ENCODE measurements around the gene ADAMTS5. TPM values are rescaled to one million over a fixed set of nuclear protein-coding genes. Genes with fewer than 3 reads are reported as not detected.

ADAMTS5 gene
- total RNA-seq, 1 donor from 2014 or later, result 20.4 TPM

DNA sequence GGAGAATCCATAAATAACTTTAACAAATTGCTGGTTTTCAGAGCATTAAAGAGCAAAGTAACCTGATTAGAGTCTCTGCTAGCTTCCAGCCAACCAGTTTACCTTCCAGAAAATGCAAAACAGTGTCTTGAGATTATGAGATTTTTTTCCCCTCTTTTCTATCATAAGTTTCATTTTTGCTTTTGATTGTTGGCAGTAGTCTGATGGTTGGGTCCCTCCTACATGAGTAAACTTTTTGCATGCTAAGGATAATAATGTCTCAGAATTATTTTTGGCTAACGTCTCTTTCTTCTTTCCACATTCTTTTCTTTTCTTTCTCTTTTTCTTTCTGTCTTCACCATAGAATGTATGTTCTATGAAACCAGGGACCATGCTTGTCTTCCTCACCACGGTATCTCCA is 6.3 kb upstream of the ADAMTS5 start:
- H3K4me3 ChIP-seq, result no peak overlapping the region
- H3K27me3 ChIP-seq, result no peaks in the 10 kb centered on the region
- H3K4me1 ChIP-seq, result no peaks in the 10 kb centered on the region
- intact Hi-C loops (cut with DNase I), result no loop called here
- H3K36me3 ChIP-seq, result no peaks in the 10 kb centered on the region
- DNase-seq (ENCODE audit: extremely low spot score in 2 of 2), result no peak
- TF ChIP-seq POLR2AphosphoS5 (IDR thresholded peaks at IDR 0.05; ENCODE audit: insufficient read depth in 1 of 2, low read depth in 1 of 2) (no peak), POLR2A (IDR thresholded peaks at IDR 0.05) (no peak)
- TF ChIP-seq, protein P1, sequence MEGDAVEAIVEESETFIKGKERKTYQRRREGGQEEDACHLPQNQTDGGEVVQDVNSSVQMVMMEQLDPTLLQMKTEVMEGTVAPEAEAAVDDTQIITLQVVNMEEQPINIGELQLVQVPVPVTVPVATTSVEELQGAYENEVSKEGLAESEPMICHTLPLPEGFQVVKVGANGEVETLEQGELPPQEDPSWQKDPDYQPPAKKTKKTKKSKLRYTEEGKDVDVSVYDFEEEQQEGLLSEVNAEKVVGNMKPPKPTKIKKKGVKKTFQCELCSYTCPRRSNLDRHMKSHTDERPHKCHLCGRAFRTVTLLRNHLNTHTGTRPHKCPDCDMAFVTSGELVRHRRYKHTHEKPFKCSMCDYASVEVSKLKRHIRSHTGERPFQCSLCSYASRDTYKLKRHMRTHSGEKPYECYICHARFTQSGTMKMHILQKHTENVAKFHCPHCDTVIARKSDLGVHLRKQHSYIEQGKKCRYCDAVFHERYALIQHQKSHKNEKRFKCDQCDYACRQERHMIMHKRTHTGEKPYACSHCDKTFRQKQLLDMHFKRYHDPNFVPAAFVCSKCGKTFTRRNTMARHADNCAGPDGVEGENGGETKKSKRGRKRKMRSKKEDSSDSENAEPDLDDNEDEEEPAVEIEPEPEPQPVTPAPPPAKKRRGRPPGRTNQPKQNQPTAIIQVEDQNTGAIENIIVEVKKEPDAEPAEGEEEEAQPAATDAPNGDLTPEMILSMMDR (IDR thresholded peaks at IDR 0.05), result no peak
- H3K27ac ChIP-seq, result no peak overlapping the region
- no peaks in the 10 kb centered on the region for H3K9me3 ChIP-seq

DNA sequence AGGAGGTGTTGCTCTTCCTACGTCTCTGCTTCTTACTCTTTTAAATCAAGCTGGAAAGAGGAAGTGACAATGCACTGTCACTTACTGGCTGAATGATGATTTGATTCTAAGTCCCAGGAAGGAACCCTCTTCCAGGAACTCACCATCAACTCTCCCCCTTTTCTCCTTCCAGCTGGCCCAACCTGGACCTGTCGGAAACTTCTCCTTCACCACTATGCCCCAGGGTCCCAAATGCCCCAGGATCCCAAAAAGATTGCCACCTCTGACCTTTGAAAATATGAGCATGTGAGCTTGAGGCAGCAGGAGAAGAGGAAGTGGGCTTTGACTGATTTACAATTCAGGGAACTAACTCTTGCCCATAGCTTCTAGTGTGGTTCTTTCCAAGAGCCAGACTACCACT is 5.3 kb upstream of the ADAMTS5 start:
- no peak for TF ChIP-seq POLR2A (IDR thresholded peaks at IDR 0.05)
- no peak for TF ChIP-seq POLR2AphosphoS5 (IDR thresholded peaks at IDR 0.05; ENCODE audit: insufficient read depth in 1 of 2, low read depth in 1 of 2)
- TF ChIP-seq, protein P1 (IDR thresholded peaks at IDR 0.05), result no peak
- intact Hi-C loops (cut with DNase I), result no loop called here
- H3K4me3 ChIP-seq, result no peak overlapping the region
- DNase-seq (ENCODE audit: extremely low spot score in 2 of 2), result no peak
- H3K27ac ChIP-seq, result no peak overlapping the region
- no peaks in the 10 kb centered on the region for H3K36me3 ChIP-seq
- H3K27me3 ChIP-seq, result no peaks in the 10 kb centered on the region
- H3K9me3 ChIP-seq, result no peaks in the 10 kb centered on the region
- H3K4me1 ChIP-seq, result peaks cover 4% of the 10 kb centered on the region

DNA sequence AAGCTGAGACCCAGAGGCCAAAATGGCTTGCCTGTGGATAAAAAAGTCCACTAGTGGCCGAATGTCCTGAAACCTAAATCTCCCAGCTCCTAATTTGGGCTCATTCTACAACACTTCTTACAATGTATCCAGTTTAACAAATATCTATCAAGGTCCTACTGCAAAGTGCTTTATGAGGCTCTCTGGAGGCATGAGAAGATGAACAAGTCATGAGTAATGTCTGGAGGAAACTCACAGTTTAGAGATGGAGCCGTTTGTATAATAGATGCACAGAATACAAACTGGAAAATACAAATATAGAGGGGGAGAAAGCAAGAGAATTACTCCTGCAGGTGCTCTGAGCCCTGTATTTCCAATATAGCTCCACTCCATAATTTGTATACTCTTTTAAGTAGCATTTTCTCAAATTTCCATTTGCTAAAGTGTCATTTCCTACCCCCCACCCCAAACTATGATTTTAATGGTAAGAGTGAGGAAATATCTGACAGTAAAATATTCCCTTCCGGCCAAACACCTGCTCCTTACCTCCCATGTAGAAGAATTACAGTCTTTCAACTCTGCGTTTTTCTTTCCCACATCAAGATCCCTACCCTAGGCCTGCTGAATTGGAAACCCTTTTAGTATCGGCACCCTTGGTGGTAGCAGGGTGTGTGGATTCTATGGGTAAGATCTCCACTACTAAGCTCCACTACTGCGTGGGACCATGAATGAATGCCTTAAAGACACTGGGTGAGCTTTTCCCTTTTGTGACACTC is 3.3 kb upstream of the ADAMTS5 start:
- intact Hi-C loops (cut with DNase I), result loop anchor here (5.0 kb wide), 1 partner anchor 1467 kb away; no protein-coding TSS in a partner anchor

DNA sequence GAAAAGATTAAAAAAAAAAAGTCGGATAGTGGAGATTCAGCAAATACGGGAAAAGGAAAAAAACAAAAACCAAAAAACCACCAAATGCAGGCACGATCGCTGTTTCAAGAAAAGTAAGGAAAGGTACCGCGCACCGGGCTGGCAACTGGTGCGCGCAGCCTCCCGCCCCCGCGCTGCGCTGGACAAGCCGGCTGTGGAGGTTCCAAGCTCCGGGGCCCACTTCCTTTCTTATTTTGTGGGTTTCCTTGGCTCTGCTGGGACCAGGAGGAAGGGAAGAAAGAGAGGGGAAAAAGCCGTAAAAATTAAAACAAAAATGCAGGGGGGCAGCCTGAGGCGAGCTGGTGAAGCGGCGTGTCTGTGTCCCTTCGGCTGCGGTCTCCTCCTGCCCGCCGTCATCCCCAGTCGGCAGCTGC is 233 bp downstream of the ADAMTS5 start:
- H3K4me3 ChIP-seq, result peak overlapping the region; percentile 64 to 65
- H3K9me3 ChIP-seq, result no peaks in the 10 kb centered on the region
- H3K4me1 ChIP-seq, result peaks cover 12% of the 10 kb centered on the region
- intact Hi-C loops (cut with DNase I), result loop anchor here (5.0 kb wide), 1 partner anchor 1471 kb away; no protein-coding TSS in a partner anchor
- TF ChIP-seq POLR2A (IDR thresholded peaks at IDR 0.05) (no peak), POLR2AphosphoS5 (IDR thresholded peaks at IDR 0.05; ENCODE audit: insufficient read depth in 1 of 2, low read depth in 1 of 2) (no peak)
- TF ChIP-seq, protein P1 (IDR thresholded peaks at IDR 0.05), result no peak
- no peaks in the 10 kb centered on the region for H3K27me3 ChIP-seq
- DNase-seq (ENCODE audit: extremely low spot score in 2 of 2), result no peak
- H3K36me3 ChIP-seq, result no peaks in the 10 kb centered on the region
- H3K27ac ChIP-seq, result peak overlapping the region; percentile 77

More for the DNA sequence above, 3.3 kb upstream of the ADAMTS5 start:
- Histone ChIP-seq H3K27ac (no peak overlapping the region), H3K27me3 (no peaks in the 10 kb centered on the region), H3K4me3 (no peak overlapping the region), H3K4me1 (peaks cover 12% of the 10 kb centered on the region), H3K36me3 (no peaks in the 10 kb centered on the region), H3K9me3 (no peaks in the 10 kb centered on the region)
- no peak for TF ChIP-seq POLR2A (IDR thresholded peaks at IDR 0.05)
- TF ChIP-seq, protein P1 (IDR thresholded peaks at IDR 0.05), result no peak
- TF ChIP-seq POLR2AphosphoS5 (IDR thresholded peaks at IDR 0.05; ENCODE audit: insufficient read depth in 1 of 2, low read depth in 1 of 2), result no peak
- DNase-seq (ENCODE audit: extremely low spot score in 2 of 2), result no peak
